Left lung (tissue), 10 donors: ENCODE data around the gene BLOC1S4. TPM values are rescaled to one million over a fixed set of nuclear protein-coding genes. Genes with fewer than 3 reads are reported as not detected.

Source experiments
- ATAC-seq: fragments of 200-7000 bp; cut with Tn5 transposase; one replicate; pipeline ENCODE4 v1.9.1; 2020; ENCODE audit warnings: moderate library complexity
- DNase-seq, 4 donors: peaks; one replicate each; pipeline ENCODE4 v3.0.0-alpha.2; 2013 to 2020
- H3K27ac ChIP-seq, 2 donors: fragments of 200-600 bp; sonication (generic) in 1 of 2; one replicate each; pipeline versions ENCODE4 v1.5.0 to v1.8.0; 2020 to 2021
- H3K27me3 ChIP-seq, 2 donors: fragments of 200-600 bp; sonication (generic) in 1 of 2; one replicate each; pipeline versions ENCODE4 v1.5.0 to v1.8.0; 2020 to 2021
- H3K36me3 ChIP-seq, 2 donors: fragments of 200-600 bp; sonication (generic) in 1 of 2; one replicate each; pipeline versions ENCODE4 v1.5.0 to v1.8.0; 2020 to 2021
- H3K4me1 ChIP-seq, 2 donors: fragments of 200-600 bp; one replicate each; pipeline ENCODE4 v1.8.0; 2021
- H3K4me3 ChIP-seq, 2 donors: fragments of 200-600 bp; sonication (generic) in 1 of 2; one replicate each; pipeline versions ENCODE4 v1.5.0 to v1.8.0; 2020 to 2021; ENCODE audit warnings: mild to moderate bottlenecking in 1 of 2
- H3K9me3 ChIP-seq, 2 donors: fragments of 200-600 bp; sonication (generic) in 1 of 2; one replicate each; pipeline versions ENCODE4 v1.5.0 to v1.8.0; 2020 to 2021
- CTCF ChIP-seq, 2 donors: fragments of 200-600 bp; sonication (generic) in 1 of 2; IDR thresholded peaks; one replicate each; pipeline versions ENCODE4 v1.5.0 to v1.8.0; 2021; ENCODE audit warnings: antibody characterized with exemption in 2 of 2
- intact Hi-C, 2 donors: fragments of 100-400 bp; cut with DNase I; formaldehyde crosslinking; loops; one replicate each; pipeline versions ENCODE4 v1.11.2 to v1.14.2; 2022
- polyA plus RNA-seq, 6 donors: library from polyadenylated mRNA; unstranded; fragments of 120-200 nt; gene quantifications; one replicate each; pipeline ENCODE4 v1.2.1, GENCODE V29; 2013; ENCODE audit not compliant: insufficient read length in 6 of 6
- total RNA-seq, 2 donors: library from RNA; stranded (reverse); fragmentation: NEBNext Ultra II Directional; extraction: Animal tissue kit (Norgen Biotek cat#: 25700); gene quantifications; one replicate each; pipeline ENCODE4 v1.2.1, GENCODE V29; 2021
- donor health status: DM: no; HTN: yes; CAD: no.
- donor health status: DM: no; HTN: no; CAD: no.

Gene BLOC1S4
- total and polyA plus RNA-seq, 8 donors = 9.0 to 12.8 (median 10.9) TPM

- Histone ChIP-seq H3K36me3 (no peaks in the 10 kb centered on the region), H3K4me1 (peaks cover 6 to 48% of the 10 kb centered on the region in 2 donors), H3K4me3 (no peak overlapping the region), H3K27me3 (no peaks in the 10 kb centered on the region), H3K27ac (peak overlapping the region in 1 of 2 donors; percentile 87), H3K9me3 (no peaks in the 10 kb centered on the region)
- DNase-seq (no peak), ATAC-seq (no peak)
- intact Hi-C loops = no loop called here
- no peak for TF ChIP-seq CTCF (IDR thresholded peaks at IDR 0.05)
These were observed 18.8 kb upstream of the BLOC1S4 start for GRCh38 chr4:6697131-6697530.

DNA sequence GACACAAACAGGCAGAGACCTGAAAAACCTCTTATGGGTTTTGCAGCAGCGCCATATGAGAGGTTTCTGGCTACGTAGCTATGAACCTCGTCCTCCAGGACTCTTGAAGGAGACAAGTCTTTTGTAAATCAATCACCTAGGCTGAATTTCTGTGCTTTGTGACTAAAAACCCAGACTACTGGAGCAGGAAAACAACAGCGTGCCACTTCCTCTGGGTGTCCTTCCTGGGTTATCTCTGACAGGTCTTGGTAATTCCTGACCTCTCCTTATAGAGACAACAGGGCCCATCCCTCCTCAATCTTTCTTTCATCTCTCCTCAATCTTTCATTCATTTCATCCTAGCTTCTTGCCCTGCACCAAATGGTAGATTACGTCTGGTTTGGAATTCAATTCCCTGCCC lies 16.6 kb upstream of the BLOC1S4 start:
- Histone ChIP-seq H3K36me3 (peaks cover 0 to 9% of the 10 kb centered on the region in 2 donors), H3K9me3 (no peaks in the 10 kb centered on the region), H3K4me1 (peaks cover 6 to 34% of the 10 kb centered on the region in 2 donors), H3K27ac (no peak overlapping the region), H3K4me3 (no peak overlapping the region), H3K27me3 (no peaks in the 10 kb centered on the region)
- ATAC-seq (no peak), DNase-seq (no peak)
- intact Hi-C loops = no loop called here
- TF ChIP-seq CTCF (IDR thresholded peaks at IDR 0.05) = no peak

- ATAC-seq (no peak), DNase-seq (no peak)
- peaks cover 0 to 9% of the 10 kb centered on the region in 2 donors for H3K36me3 ChIP-seq
- H3K4me1 ChIP-seq = peaks cover 6 to 32% of the 10 kb centered on the region in 2 donors
- H3K27me3 ChIP-seq = no peaks in the 10 kb centered on the region
- H3K9me3 ChIP-seq = no peaks in the 10 kb centered on the region
- H3K4me3 ChIP-seq = no peak overlapping the region
- no peak overlapping the region for H3K27ac ChIP-seq
- intact Hi-C loops = no loop called here
- TF ChIP-seq CTCF (IDR thresholded peaks at IDR 0.05) = no peak
These were observed 16.1 kb upstream of the BLOC1S4 start for GRCh38 chr4:6699903-6700302.

- H3K36me3 ChIP-seq = peaks cover 0 to 9% of the 10 kb centered on the region in 2 donors
- TF ChIP-seq CTCF (IDR thresholded peaks at IDR 0.05) = peak in 1 of 2 donors; percentile 44
- no peak for DNase-seq
- intact Hi-C loops = no loop called here
- no peaks in the 10 kb centered on the region for H3K27me3 ChIP-seq
- peaks cover under 1 to 29% of the 10 kb centered on the region in 2 donors for H3K4me1 ChIP-seq
- H3K9me3 ChIP-seq = no peaks in the 10 kb centered on the region
- ATAC-seq = no peak
- H3K27ac ChIP-seq = no peak overlapping the region
- no peak overlapping the region for H3K4me3 ChIP-seq
These were observed 14.6 kb upstream of the BLOC1S4 start for GRCh38 chr4:6701371-6701770.

GRCh38 chr4:6702761-6703160 lies 13.2 kb upstream of the BLOC1S4 start:
- Histone ChIP-seq H3K4me1 (peaks cover 11 to 36% of the 10 kb centered on the region in 2 donors), H3K27me3 (no peaks in the 10 kb centered on the region), H3K27ac (no peak overlapping the region), H3K36me3 (peaks cover 0 to 19% of the 10 kb centered on the region in 2 donors), H3K4me3 (no peak overlapping the region), H3K9me3 (no peaks in the 10 kb centered on the region)
- DNase-seq = no peak
- TF ChIP-seq CTCF (IDR thresholded peaks at IDR 0.05) = no peak
- intact Hi-C loops = no loop called here
- no peak for ATAC-seq
